ENCODE data around the gene BRME1.

GRCh38 chr19:13869281-13869680 is 36.6 kb downstream of the BRME1 start:
- TF ChIP-seq EZH2 (IDR thresholded peaks at IDR 0.05) (no peak), POLR2AphosphoS5 (IDR thresholded peaks at IDR 0.05; ENCODE audit: borderline replicate concordance, low read depth, low read length) (no peak)

Data from SK-N-MC (cell line).